VCaP (cell line): ENCODE measurements around the gene FKBP4.
A peak's percentile ranks its signal among the peaks of the same experiment; 100 is the strongest.

Experiments used
- H3K27ac ChIP-seq: fragments of 450-650 bp; 2 replicates; pipeline ENCODE4 v1.5.1; 2017
- CTCF ChIP-seq: fragments of 450-650 bp; conservative IDR thresholded peaks from 2 replicates; pipeline ENCODE4 v1.5.1; 2017; ENCODE audit warnings: mild to moderate bottlenecking, moderate library complexity

Gene FKBP4

GRCh38 chr12:2768224-2768961 lies 26.4 kb upstream of the FKBP4 start:
- peak overlapping the region; percentile 84; the same call in 1 of the 2 replicates for H3K27ac ChIP-seq

GRCh38 chr12:2769866-2770533 lies 24.8 kb upstream of the FKBP4 start:
- H3K27ac ChIP-seq = peak overlapping the region; percentile 84
- TF ChIP-seq CTCF = no peak

More at GRCh38 chr12:2768224-2768961, 26.4 kb upstream of the FKBP4 start:
- no peak for TF ChIP-seq CTCF

- H3K27ac ChIP-seq = peak overlapping the region; percentile 84
Measured at GRCh38 chr12:2770544-2770943, 24.2 kb upstream of the FKBP4 start.

GRCh38 chr12:2772370-2772769 lies 22.4 kb upstream of the FKBP4 start:
- no peak for TF ChIP-seq CTCF
- no peak overlapping the region for H3K27ac ChIP-seq

GRCh38 chr12:2773199-2773875 lies 21.4 kb upstream of the FKBP4 start:
- no peak overlapping the region for H3K27ac ChIP-seq
- no peak for TF ChIP-seq CTCF

GRCh38 chr12:2775431-2775830 lies 19.3 kb upstream of the FKBP4 start:
- H3K27ac ChIP-seq = peak overlapping the region; percentile 37
- no peak for TF ChIP-seq CTCF

- TF ChIP-seq CTCF = no peak
- H3K27ac ChIP-seq = no peak overlapping the region
Measured at GRCh38 chr12:2776129-2776806, 18.5 kb upstream of the FKBP4 start.
